Endothelial cell (in vitro differentiated cells): ENCODE data around the gene MRPL54. TPM values are rescaled to one million over a fixed set of nuclear protein-coding genes. Genes with fewer than 3 reads are reported as not detected.

Source experiments
- DNase-seq: peaks from one replicate; pipeline ENCODE4 v3.0.0; 2021; ENCODE audit warnings: low spot score
- H3K27ac Mint-ChIP-seq: one replicate; pipeline ENCODE4 v1.8.0; 2021; ENCODE audit warnings: mixed read lengths, inconsistent platforms; ENCODE audit not compliant: unreplicated experiment
- H3K27me3 Mint-ChIP-seq: one replicate; pipeline ENCODE4 v1.8.0; 2021; ENCODE audit warnings: mild to moderate bottlenecking, moderate library complexity, mixed read lengths, inconsistent platforms; ENCODE audit not compliant: unreplicated experiment
- H3K36me3 Mint-ChIP-seq: one replicate; pipeline ENCODE4 v1.8.0; 2021; ENCODE audit warnings: mild to moderate bottlenecking, low read depth, mixed read lengths, inconsistent platforms; ENCODE audit not compliant: unreplicated experiment
- H3K4me1 Mint-ChIP-seq: one replicate; pipeline ENCODE4 v1.8.0; 2021; ENCODE audit warnings: mild to moderate bottlenecking, mixed read lengths, inconsistent platforms; ENCODE audit not compliant: unreplicated experiment
- H3K4me3 Mint-ChIP-seq: one replicate; pipeline ENCODE4 v1.8.0; 2021; ENCODE audit warnings: mild to moderate bottlenecking, mixed read lengths, inconsistent platforms; ENCODE audit not compliant: unreplicated experiment
- H3K9me3 Mint-ChIP-seq: one replicate; pipeline ENCODE4 v1.8.0; 2021; ENCODE audit warnings: mixed read lengths, inconsistent platforms; ENCODE audit not compliant: unreplicated experiment
- CTCF ChIP-seq: fragments of 200-600 bp; sonication (generic); IDR thresholded peaks from one replicate; pipeline ENCODE4 v1.5.0; 2021; ENCODE audit warnings: antibody characterized with exemption; ENCODE audit not compliant: unreplicated experiment
- total RNA-seq: library from RNA; stranded (reverse); fragmentation: NEBNext Ultra II Directional; extraction: Animal tissue kit (Norgen Biotek cat#: 25700); gene quantifications from one replicate; pipeline ENCODE4 v1.2.1, GENCODE V29; 2021; ENCODE audit not compliant: unreplicated experiment

The MRPL54 gene
- total RNA-seq, 1 donor from 2014 or later: 26.7 TPM

GRCh38 chr19:3725121-3725520 lies 37.4 kb upstream of the MRPL54 start:
- Mint-ChIP-seq H3K36me3 (no peaks in the 10 kb centered on the region), H3K4me3 (no peak overlapping the region), H3K9me3 (no peaks in the 10 kb centered on the region), H3K27ac (no peak overlapping the region), H3K4me1 (peaks cover 2% of the 10 kb centered on the region), H3K27me3 (no peaks in the 10 kb centered on the region)
- no peak for DNase-seq
- TF ChIP-seq CTCF: no peak

GRCh38 chr19:3725640-3726310 lies 36.7 kb upstream of the MRPL54 start:
- H3K4me1 Mint-ChIP-seq: peaks cover under 1% of the 10 kb centered on the region
- no peak overlapping the region for H3K4me3 Mint-ChIP-seq
- TF ChIP-seq CTCF: no peak
- H3K27me3 Mint-ChIP-seq: no peaks in the 10 kb centered on the region
- no peaks in the 10 kb centered on the region for H3K9me3 Mint-ChIP-seq
- H3K27ac Mint-ChIP-seq: no peak overlapping the region
- no peaks in the 10 kb centered on the region for H3K36me3 Mint-ChIP-seq
- DNase-seq: no peak

GRCh38 chr19:3730457-3730958 lies 32.0 kb upstream of the MRPL54 start:
- TF ChIP-seq CTCF: no peak
- Mint-ChIP-seq H3K27me3 (no peaks in the 10 kb centered on the region), H3K4me1 (no peaks in the 10 kb centered on the region), H3K4me3 (no peak overlapping the region), H3K36me3 (no peaks in the 10 kb centered on the region), H3K27ac (no peak overlapping the region), H3K9me3 (no peaks in the 10 kb centered on the region)
- no peak for DNase-seq

- Mint-ChIP-seq H3K36me3 (no peaks in the 10 kb centered on the region), H3K4me1 (no peaks in the 10 kb centered on the region), H3K9me3 (no peaks in the 10 kb centered on the region), H3K4me3 (no peak overlapping the region), H3K27ac (no peak overlapping the region), H3K27me3 (no peaks in the 10 kb centered on the region)
- peak; percentile 11 for TF ChIP-seq CTCF
- no peak for DNase-seq
Observed at GRCh38 chr19:3732108-3732507, 30.4 kb upstream of the MRPL54 start.

- Mint-ChIP-seq H3K9me3 (no peaks in the 10 kb centered on the region), H3K36me3 (peaks cover 9% of the 10 kb centered on the region), H3K4me1 (no peaks in the 10 kb centered on the region), H3K27me3 (no peaks in the 10 kb centered on the region), H3K4me3 (peak overlapping the region; percentile 31), H3K27ac (no peak overlapping the region)
- TF ChIP-seq CTCF: no peak
- DNase-seq: no peak
Observed at GRCh38 chr19:3733549-3734309, 28.8 kb upstream of the MRPL54 start.
